Mesothelial cell of epicardium (in vitro differentiated cells): ENCODE data around the gene ZIC2. TPM values are rescaled to one million over a fixed set of nuclear protein-coding genes. Genes with fewer than 3 reads are reported as not detected.

Experiments used
- DNase-seq, 2 experiments: peaks; one replicate each; pipeline ENCODE4 v3.0.0; 2021; ENCODE audit warnings: low spot score in 2 of 2; ENCODE audit not compliant: unreplicated experiment in 2 of 2
- H3K27ac Mint-ChIP-seq: 2 replicates; pipeline ENCODE4 v1.8.0; 2021; ENCODE audit warnings: mixed read lengths
- H3K27me3 Mint-ChIP-seq: 2 replicates; pipeline ENCODE4 v1.8.0; 2021; ENCODE audit warnings: low read depth, mixed read lengths
- H3K36me3 Mint-ChIP-seq: 2 replicates; pipeline ENCODE4 v1.8.0; 2021; ENCODE audit warnings: mixed read lengths
- H3K4me1 Mint-ChIP-seq: 2 replicates; pipeline ENCODE4 v1.8.0; 2021; ENCODE audit warnings: mixed read lengths
- H3K4me3 Mint-ChIP-seq: 2 replicates; pipeline ENCODE4 v1.8.0; 2021; ENCODE audit warnings: mild to moderate bottlenecking, moderate library complexity, mixed read lengths
- H3K9me3 Mint-ChIP-seq: 2 replicates; pipeline ENCODE4 v1.8.0; 2021; ENCODE audit warnings: mixed read lengths
- total RNA-seq: library from RNA; stranded (reverse); gene quantifications from 3 replicates; pipeline ENCODE4 v1.2.1, GENCODE V29; 2021
- TF ChIP-seq, protein P1 (sequence below): fragments of 200-600 bp; sonication (generic); IDR thresholded peaks from one replicate; pipeline ENCODE4 v1.5.0; 2021; ENCODE audit warnings: antibody characterized with exemption; ENCODE audit not compliant: unreplicated experiment

ZIC2 gene
- total RNA-seq, 1 donor from 2014 or later, result not detected

DNA sequence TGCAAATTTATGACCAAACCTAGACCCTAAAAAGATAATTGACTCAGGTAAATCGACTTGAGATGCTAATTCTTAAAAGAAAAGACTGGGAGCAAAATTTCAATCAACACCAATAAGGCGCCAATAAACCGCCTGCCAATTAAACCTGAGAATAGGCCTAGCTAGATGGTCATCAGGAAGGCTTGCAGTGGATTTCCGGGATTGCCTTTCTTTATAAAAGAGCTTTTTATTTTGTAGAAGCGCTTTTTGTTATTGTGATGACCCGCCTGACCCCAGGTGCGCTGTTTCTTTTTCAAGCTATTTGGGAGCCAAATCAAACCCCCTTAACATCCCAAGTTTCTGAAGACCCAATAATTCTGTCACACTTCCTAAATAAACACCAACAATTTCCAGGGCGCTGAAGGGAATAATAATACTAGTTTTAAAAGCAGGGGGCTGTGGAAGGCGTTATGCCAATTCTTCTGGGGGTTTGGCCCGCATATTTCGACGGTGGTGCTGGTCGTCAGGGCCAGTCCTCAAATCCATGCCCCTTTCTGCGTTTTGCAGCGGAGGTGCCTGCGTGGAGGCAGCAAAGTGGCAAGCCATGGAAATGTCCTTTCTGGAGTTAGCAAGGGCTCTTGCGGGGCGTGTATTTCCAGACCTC, 7.2 kb upstream of the ZIC2 start:
- H3K36me3 Mint-ChIP-seq, result no peaks in the 10 kb centered on the region
- H3K27ac Mint-ChIP-seq, result no peak overlapping the region
- H3K4me1 Mint-ChIP-seq, result peaks cover 5% of the 10 kb centered on the region
- H3K9me3 Mint-ChIP-seq, result no peaks in the 10 kb centered on the region
- peaks cover 88% of the 10 kb centered on the region for H3K27me3 Mint-ChIP-seq
- TF ChIP-seq, protein P1, sequence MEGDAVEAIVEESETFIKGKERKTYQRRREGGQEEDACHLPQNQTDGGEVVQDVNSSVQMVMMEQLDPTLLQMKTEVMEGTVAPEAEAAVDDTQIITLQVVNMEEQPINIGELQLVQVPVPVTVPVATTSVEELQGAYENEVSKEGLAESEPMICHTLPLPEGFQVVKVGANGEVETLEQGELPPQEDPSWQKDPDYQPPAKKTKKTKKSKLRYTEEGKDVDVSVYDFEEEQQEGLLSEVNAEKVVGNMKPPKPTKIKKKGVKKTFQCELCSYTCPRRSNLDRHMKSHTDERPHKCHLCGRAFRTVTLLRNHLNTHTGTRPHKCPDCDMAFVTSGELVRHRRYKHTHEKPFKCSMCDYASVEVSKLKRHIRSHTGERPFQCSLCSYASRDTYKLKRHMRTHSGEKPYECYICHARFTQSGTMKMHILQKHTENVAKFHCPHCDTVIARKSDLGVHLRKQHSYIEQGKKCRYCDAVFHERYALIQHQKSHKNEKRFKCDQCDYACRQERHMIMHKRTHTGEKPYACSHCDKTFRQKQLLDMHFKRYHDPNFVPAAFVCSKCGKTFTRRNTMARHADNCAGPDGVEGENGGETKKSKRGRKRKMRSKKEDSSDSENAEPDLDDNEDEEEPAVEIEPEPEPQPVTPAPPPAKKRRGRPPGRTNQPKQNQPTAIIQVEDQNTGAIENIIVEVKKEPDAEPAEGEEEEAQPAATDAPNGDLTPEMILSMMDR, result no peak
- no peak overlapping the region for H3K4me3 Mint-ChIP-seq
- no peak for DNase-seq

DNA sequence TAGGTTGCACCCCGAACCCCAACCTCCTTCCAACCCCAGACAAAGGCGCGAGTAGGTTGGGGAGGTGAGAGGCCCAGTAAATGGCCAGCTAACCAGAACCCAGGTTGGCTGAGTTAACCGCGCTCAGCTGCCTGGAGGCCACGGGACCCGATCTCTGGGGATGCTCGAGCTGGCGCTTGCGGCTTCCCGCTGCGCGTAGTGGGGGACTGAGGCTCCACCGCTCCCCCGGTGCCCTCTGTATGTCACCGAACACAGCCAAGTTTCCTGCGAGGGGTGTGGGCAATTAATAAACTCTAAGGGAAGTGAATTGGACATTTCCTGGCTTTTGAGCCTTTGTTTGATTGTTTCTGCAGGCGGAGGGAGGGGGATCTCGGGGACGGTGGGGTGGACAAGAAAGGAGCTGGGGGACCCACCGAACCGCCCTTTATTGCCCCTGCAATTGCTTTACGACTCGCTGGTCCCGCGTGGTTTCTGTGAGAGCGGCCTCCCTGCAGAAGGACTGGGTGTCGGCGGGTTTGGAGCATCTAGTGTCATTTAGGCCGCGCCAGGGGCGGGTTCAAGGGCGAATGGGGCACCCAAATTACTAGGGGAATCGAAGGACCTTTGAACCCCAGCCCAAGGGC, 6.5 kb upstream of the ZIC2 start:
- TF ChIP-seq, protein P1, result no peak
- DNase-seq, result no peak
- H3K36me3 Mint-ChIP-seq, result no peaks in the 10 kb centered on the region
- H3K27me3 Mint-ChIP-seq, result peaks cover 89% of the 10 kb centered on the region
- peaks cover 1% of the 10 kb centered on the region for H3K4me1 Mint-ChIP-seq
- H3K27ac Mint-ChIP-seq, result no peak overlapping the region
- no peaks in the 10 kb centered on the region for H3K9me3 Mint-ChIP-seq
- no peak overlapping the region for H3K4me3 Mint-ChIP-seq

DNA sequence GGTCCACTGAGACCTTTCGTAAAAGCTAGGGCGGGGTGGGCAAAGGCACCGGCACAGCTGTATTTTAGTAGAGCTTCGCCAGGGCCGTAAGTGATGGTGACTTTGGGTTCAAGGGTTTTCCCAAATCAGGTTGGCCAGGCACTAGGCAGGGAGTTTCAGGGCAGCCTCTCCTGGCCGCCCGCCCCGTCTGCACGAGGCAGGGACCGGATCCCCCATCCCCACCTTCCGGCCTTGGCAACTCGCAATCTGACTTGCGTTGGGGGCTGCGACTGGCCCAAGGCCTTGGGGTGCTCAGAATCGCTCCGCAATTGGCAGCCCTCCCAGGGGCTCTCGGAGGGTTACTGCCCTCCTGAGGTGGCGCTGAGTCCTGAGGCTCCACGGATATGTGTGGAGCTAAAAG, 6.0 kb upstream of the ZIC2 start:
- Mint-ChIP-seq H3K36me3 (no peaks in the 10 kb centered on the region), H3K27ac (no peak overlapping the region), H3K4me3 (no peak overlapping the region), H3K4me1 (no peaks in the 10 kb centered on the region), H3K27me3 (peaks cover 90% of the 10 kb centered on the region), H3K9me3 (no peaks in the 10 kb centered on the region)
- TF ChIP-seq, protein P1, result no peak
- DNase-seq, result no peak

DNA sequence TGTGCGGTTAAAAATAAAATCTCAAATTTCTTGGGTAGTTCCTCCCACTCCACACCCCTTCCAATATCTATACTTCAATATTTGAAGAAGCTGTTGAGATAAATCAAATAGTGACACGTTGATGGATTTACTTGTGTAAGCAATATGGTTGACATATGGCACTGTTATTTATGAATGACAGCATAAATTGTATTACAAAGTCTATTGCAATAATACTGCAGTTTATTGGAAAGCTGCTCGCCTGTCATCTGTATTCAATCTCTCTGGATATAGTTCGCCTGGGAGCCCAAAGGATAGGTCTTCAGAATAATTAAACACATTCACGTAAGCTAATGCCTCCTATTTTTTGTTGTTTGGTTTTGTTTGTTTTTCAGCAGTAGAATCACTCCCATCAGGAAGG, 5.0 kb upstream of the ZIC2 start:
- Mint-ChIP-seq H3K4me1 (no peaks in the 10 kb centered on the region), H3K27me3 (peaks cover 91% of the 10 kb centered on the region)

DNA sequence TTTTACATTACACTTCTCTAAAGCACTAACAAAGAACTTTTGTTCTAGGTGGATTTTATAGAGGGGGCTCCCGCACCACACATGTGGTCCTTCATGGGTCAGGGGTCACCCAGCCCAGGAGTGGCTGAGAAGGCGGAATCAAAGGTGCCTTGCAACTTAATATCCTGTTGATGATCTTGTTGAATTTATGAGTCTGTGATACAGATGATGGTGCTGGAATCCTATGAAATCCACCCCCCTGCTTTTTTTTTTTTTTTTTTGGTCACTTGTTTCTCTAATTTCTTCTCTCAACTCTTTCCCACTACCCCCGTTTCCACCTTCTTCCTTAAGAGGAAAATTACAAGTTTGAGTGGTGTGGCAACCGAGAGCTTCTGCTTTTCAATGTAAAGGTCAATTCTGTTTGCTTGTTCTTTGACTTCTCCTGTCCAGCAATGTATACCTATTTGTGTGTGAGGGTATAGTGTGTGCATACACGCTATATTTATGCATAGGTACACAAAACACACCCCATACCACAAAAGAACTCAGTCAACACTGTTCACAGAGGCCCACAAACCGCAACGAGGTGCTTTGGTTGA, 4.2 kb upstream of the ZIC2 start:
- H3K4me1 Mint-ChIP-seq, result no peaks in the 10 kb centered on the region
- no peak overlapping the region for H3K4me3 Mint-ChIP-seq
- no peaks in the 10 kb centered on the region for H3K9me3 Mint-ChIP-seq
- DNase-seq, result no peak
- H3K27ac Mint-ChIP-seq, result no peak overlapping the region
- no peaks in the 10 kb centered on the region for H3K36me3 Mint-ChIP-seq
- TF ChIP-seq, protein P1, result no peak
- H3K27me3 Mint-ChIP-seq, result peaks cover 85% of the 10 kb centered on the region

More for the DNA sequence above, 5.0 kb upstream of the ZIC2 start:
- TF ChIP-seq, protein P1, result no peak
- Mint-ChIP-seq H3K4me3 (no peak overlapping the region), H3K9me3 (no peaks in the 10 kb centered on the region), H3K36me3 (no peaks in the 10 kb centered on the region), H3K27ac (no peak overlapping the region)
- no peak for DNase-seq
